NCI-H128 (cell line): ENCODE results near the gene SLC2A5.
"Not testable (repeated sequence)": the region's sequence is repeated elsewhere in the genome, so short reads cannot be mapped to it uniquely, and the experiment has no call there.

Source experiments
- DNase-seq: peaks from one replicate; lab custom pipeline; 2025; ENCODE audit not compliant: unreplicated experiment; lab: John Stamatoyannopoulos, UW

Gene SLC2A5

DNA sequence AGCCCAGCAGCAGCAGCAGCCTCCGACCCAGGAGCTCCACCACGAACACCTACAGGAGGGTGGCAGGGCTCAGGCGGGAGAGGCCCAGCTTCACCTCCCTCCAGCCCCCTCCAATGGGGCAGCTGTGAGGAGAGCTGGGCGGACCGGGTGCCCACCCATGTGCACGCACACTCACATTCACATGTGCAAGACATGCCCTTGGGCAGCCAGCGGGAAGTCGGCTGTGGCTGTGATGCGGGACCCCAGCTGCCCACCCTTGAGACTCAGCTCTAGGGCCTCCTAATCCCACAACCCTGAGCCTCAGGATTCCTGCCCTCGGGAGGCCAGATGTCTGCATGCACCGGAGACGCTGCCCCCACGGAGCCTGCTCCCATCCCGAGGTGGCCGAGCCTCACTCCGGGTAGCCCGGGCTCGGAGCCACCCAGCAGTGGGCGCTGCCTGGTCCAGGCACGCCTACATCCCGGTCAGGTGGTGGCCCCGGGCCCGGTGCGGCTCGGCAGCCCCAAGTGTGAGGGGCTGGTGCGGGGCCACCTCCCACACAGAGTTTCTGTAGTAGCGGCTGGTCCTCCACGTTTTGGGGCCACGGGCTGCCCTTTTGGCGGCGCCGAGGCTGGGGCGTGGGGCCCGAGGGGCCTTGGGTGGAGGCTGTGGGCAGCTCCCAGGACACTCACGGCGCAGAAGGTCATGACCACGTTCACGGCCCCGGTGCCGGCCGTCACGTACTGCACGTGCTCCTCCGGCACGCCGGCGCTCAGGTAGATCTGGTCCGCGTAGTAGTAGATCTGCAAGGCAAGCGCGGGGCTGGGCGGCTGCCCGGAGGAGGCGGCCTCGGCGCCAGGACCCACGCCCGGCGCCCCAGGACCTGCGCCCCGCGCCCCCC, 30.3 kb downstream of the SLC2A5 start:
- DNase-seq: no peak

DNA sequence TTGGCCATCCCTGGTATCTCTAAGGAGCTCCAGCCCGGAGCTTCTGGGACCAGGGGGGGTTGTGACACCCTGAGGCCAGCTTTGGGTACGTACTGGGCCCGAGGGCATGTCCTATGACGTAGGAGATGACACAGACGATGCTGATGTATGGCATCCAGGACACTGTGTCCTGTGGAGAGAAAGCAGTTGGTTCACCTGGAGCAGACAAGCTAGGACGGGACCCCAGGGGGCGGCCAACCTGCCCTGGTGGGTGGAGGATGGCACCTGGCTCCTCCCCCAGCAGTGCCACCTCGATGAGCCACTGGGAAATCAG, 31.1 kb downstream of the SLC2A5 start:
- DNase-seq: no peak

DNA sequence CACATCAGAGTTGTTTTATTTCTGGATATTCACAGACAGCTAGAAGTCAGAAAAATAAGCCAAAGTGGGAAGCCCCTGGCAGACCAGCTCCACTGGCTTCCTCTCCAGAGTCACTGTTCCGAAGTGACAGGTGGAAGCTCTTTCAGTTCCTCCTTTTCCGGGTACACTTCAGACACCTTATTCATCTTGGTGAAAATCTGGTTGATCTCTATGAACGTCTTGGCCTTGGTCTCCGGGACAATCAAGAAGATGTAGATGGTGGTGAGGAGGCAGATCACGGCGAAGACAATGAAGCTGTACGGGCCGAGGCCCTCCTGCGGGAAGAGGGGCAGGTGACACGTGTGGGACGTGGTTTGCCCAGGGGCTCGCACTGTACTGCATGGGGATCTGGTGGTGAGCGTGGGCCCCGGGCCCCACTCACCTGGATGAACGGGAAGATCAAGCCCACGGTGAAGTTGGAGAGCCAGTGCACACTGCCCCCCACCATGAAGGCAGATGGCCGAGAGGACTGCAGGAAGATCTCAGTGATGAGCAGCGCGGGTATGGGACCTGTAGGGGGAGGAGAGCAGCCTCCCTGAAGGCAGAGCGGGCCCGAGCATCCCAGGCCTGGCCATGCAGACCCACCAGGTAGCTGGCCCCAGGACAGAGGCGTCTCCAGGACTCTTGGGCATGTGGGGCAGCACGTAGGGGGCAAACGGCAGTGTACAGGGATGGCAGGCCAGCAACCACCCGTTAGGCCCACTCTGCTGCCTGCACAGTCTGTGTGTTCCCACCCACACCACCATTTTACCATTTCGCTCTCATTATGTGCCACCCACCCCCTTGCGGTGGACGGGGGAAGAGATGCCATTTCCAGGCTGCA, 31.7 kb downstream of the SLC2A5 start:
- no peak for DNase-seq

GRCh38 chr1:9035226-9035625, 34.2 kb downstream of the SLC2A5 start:
- no peak for DNase-seq

DNA sequence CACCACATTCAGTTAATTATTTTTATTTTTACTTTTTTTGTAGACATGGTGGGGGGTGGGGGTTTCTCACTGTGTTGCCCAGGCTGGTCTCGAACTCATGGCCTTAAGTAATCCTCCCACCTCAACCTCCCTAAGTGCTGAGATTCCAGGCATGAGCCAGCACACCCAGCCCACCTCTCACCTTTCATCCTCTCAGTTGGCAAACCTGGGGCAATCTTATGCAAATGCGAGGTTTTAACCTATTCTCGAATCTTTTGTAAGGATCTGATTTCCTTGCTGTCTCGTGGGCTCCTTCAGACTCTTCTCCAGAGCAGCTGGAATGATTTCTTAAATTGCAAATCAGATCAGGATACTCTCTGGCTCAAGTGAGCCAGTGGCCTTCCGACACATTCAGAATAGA, 36.1 kb downstream of the SLC2A5 start:
- no peak for DNase-seq

DNA sequence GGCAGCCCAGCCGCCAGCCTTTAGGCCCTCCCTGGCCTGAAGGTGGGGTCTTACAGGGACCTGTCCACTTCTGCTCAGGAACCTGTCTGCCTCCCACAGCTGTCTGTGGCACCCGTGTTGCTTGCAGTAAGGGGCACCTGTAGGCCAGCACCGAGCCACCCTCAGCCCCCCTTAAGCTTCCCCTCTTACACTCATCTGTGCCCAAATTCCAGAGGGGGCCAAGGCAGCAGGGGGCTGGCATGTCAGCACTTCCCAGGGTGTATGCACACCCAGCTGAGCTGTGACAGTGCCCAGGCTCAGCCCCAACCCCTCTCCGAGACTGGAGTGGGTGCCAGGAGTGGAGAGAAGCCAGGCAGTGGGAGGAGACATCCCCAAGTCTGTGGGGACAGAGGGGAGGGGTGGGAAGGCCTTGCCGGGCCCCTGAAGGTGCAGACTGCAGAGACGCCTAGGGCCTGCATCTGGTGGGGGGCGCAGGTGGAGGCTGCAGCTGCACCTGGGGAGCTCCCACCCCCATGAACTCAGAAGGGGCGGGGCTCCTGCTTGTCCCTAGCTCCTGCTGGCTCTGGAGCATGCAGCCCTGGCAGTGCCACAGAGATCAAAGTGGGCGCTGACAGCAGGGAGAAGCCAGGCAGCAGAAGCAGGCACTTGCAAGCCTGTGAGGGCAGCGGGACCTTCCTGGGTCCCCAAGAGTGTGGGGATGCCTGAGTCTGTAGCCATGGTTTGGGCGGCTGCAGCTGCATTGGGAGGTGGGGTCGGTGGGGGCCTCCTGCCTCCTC, 37.8 kb downstream of the SLC2A5 start:
- no peak for DNase-seq

- DNase-seq: not testable (repeated sequence)
Measured at GRCh38 chr1:9031077-9031476, 38.4 kb downstream of the SLC2A5 start.

DNA sequence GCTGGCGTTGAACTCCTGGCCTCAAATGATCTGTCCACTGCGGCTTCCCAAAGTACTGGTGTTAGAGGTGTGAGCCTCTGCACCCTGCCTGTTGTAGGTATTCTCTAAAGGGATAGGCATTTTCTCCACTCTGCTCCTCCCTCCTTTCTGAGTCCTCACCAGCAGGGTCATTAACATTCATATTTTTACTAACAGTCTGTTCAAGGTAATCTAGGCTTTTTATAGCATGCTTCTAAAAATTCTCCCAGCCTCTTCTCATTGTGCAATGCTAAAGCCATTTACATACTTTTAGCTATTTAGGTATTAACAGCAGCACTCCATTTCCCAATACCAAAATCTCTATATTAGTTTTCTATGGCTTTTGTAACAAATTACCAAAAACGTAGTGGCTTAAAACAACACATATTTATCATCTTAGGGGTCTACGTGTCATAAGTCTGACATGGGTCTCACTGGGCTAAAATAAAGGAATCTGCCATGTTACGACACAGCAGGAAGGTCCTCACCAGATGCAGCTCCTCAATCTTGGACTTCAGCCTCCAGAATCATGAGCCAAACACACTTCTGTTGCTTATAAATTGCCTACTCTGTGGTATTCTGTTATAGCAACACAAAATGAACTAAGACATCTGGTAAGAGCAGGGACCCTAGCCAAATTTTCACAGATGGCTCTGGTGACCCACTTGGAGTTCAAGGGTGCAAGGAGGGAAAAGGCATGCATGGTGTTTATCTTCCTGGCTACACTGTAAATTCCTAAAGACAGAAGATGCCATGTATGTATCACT, 40.3 kb downstream of the SLC2A5 start:
- no peak for DNase-seq

- DNase-seq: no peak
Measured at GRCh38 chr1:9027307-9027706, 42.1 kb downstream of the SLC2A5 start.

GRCh38 chr1:9025449-9025848, 44.0 kb downstream of the SLC2A5 start:
- no peak for DNase-seq

- no peak for DNase-seq
Measured at GRCh38 chr1:9024837-9025236, 44.6 kb downstream of the SLC2A5 start.

DNA sequence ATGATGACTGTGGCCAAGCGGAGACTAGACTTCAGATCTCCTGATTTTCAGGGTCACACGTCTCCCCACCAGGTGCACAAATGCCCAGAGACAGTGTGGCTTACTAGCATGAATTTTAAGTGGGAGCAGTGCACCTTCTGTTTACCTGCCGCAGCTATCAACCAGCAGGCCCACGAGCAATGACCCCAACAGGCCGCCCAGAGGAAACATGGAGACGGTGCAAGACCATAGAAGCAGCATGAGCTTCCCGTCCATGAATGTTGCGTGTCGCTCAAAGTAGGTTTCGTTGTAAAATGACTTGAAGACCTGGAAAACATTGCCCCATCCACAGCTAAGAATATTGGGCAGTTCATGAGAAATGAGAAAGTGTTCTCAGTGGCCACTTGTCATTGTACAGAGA, 46.7 kb downstream of the SLC2A5 start:
- DNase-seq: no peak

GRCh38 chr1:9022026-9022738, 47.3 kb downstream of the SLC2A5 start:
- DNase-seq: not testable (repeated sequence)

- no peak for DNase-seq
Measured at GRCh38 chr1:9020305-9020704, 49.1 kb downstream of the SLC2A5 start.

DNA sequence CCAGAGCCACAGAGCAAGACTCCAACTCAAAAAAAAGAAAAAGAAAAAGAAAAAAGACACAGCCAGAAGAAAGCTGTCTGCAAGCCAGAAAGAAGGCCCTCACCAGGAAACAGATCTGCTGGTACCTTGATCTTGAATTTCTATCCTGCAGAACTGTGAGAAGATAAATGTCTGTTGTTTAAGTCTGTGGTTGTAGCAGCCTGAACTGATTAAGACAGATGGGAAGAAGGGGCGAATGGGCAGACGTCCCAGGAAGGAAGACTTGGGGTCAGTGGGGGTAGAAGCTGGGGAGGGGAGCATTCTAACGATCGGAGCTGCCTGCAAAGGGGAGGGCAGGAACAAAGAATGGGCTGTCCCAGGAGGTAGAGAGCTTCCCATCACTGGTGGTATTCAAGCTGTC, 49.5 kb downstream of the SLC2A5 start:
- no peak for DNase-seq

DNA sequence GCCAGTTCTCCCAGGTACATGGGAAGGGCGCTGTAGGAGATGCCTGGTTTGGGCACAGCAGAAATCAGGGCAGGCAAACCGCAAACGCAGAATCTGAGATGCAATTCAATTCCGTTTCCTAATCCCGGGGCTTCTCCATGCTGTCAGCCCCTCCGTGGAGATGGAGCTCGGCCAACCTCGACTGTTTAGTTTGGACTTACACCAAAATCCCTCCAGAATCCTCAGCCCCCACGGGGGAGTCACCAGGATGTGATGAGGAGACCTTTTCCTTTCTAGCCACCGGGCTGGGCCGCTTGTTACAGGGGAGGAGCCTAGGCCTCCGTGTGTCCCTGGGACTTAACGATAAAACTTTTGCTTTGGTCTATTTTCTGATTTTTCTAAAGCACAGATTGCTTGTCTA, 51.1 kb downstream of the SLC2A5 start:
- DNase-seq: no peak

DNA sequence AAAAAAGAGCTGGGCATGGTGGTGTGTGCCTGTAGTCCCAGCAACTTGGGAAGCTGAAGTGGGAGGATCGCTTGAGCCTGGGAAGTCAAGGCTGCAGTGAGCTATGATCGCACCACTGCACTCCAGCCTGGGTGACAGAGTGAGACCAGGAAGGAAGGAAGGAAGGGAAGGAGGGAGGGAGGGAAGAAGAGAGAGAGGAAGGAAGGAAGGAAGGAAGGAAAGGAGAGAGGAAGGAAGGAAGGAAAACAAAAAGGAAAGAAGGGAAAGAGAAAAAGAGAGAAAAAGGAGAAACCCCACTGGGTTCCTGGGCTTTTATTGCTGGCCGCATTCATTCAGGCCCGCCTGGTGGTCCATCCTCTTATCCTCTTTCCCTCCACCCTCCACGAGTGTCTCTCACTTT, 53.0 kb downstream of the SLC2A5 start:
- no peak for DNase-seq

DNA sequence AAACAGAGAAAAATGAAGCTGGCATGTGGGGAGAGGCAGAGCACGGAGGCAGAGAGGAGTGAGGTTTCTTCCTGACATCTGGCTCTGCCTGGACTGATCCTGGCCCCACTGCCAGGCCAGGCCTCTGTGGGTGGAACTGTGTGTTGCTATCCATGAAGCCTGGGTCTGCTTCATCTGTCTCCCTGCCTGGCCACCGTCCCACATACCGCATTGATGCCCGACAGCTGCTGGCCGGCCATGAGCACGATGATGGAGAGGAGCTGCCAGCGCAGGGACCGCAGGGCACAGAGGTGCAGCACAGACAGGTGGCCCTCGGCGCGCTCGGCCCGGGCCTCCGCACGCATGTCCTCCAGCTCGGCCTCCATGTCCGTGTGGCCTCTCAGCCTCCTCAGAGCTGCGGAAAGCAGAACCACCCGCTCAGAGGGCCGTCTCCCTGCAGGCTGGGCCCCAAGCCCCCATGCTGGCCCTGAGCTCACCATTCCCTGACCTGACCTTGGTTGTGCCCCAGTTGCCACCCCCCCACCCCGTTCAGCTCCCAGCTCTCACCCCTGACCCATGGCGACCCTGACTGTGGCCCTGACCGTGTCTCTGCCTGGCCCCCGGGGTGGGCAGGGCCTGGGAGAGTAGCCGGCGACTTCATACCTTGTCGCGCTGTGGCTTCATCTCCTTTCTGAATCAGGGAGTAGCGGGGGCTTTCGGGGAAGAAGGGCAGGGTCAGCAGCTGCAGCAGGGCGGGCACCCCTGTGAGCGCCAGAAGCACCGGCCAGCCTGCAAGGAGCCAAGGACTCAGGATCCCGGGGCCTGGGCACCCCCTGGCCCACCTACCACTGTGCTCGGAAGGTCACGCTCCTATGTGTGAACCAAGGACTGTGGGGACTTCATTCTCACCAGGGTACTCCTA, 54.7 kb downstream of the SLC2A5 start:
- no peak for DNase-seq

GRCh38 chr1:9013819-9014218, 55.6 kb downstream of the SLC2A5 start:
- DNase-seq: no peak
